ENCODE results near the gene ZNRF3. TPM values are rescaled to one million over a fixed set of nuclear protein-coding genes. Genes with fewer than 3 reads are reported as not detected.

ZNRF3 gene
- polyA plus RNA-seq, 3 donors from 2014 or later, result 0.06 to 0.28 (median 0.18) TPM

- Mint-ChIP-seq H3K36me3 (no peaks in the 10 kb centered on the region), H3K4me1 (no peaks in the 10 kb centered on the region), H3K27ac (no peak overlapping the region), H3K4me3 (no peak overlapping the region), H3K27me3 (ENCODE audit: low read depth in 3 of 3) (peaks cover 5 to 13% (median 11%) of the 10 kb centered on the region in 3 donors), H3K9me3 (no peaks in the 10 kb centered on the region)
- no peak for DNase-seq
Observed at GRCh38 chr22:29102300-29102699, 218.9 kb downstream of the ZNRF3 start.

GRCh38 chr22:29103121-29103520 lies 219.7 kb downstream of the ZNRF3 start:
- Mint-ChIP-seq H3K27ac (no peak overlapping the region), H3K36me3 (no peaks in the 10 kb centered on the region), H3K27me3 (ENCODE audit: low read depth in 3 of 3) (peaks cover 5 to 13% (median 11%) of the 10 kb centered on the region in 3 donors), H3K9me3 (no peaks in the 10 kb centered on the region), H3K4me1 (no peaks in the 10 kb centered on the region), H3K4me3 (no peak overlapping the region)
- DNase-seq, result no peak

- H3K9me3 Mint-ChIP-seq, result no peaks in the 10 kb centered on the region
- H3K4me1 Mint-ChIP-seq, result no peaks in the 10 kb centered on the region
- no peak overlapping the region for H3K27ac Mint-ChIP-seq
- H3K36me3 Mint-ChIP-seq, result no peaks in the 10 kb centered on the region
- no peak overlapping the region for H3K4me3 Mint-ChIP-seq
- H3K27me3 Mint-ChIP-seq (ENCODE audit: low read depth in 3 of 3), result peaks cover 5 to 11% (median 9%) of the 10 kb centered on the region in 3 donors
- DNase-seq, result no peak
Observed at GRCh38 chr22:29105468-29105867, 222.1 kb downstream of the ZNRF3 start.

- Mint-ChIP-seq H3K27ac (no peak overlapping the region), H3K36me3 (no peaks in the 10 kb centered on the region), H3K9me3 (no peaks in the 10 kb centered on the region), H3K4me3 (no peak overlapping the region), H3K27me3 (ENCODE audit: low read depth in 3 of 3) (peaks cover 5 to 14% (median 9%) of the 10 kb centered on the region in 3 donors), H3K4me1 (no peaks in the 10 kb centered on the region)
- DNase-seq, result no peak
Observed at GRCh38 chr22:29106839-29107238, 223.5 kb downstream of the ZNRF3 start.

Other genes starting within 250 kb of the ZNRF3 start
- gene TTC28, start 203.7 kb upstream of the ZNRF3 start, polyA plus RNA-seq, result under 1 TPM in 2 of 3 donors, not detected in 1; 0.03 to 0.65 TPM
- gene CHEK2, start 141.8 kb upstream of the ZNRF3 start, polyA plus RNA-seq, result 10 to 100 TPM in 1 of 3 donors, 1 to 10 TPM in 2; 6.2 to 10.6 (median 9.6) TPM
- 10 to 100 TPM; 32.5 to 36.3 (median 35.8) TPM for gene HSCB, start 141.5 kb upstream of the ZNRF3 start, polyA plus RNA-seq
- 10 to 100 TPM; 13.7 to 21.4 (median 14.7) TPM for gene CCDC117, start 110.9 kb upstream of the ZNRF3 start, polyA plus RNA-seq
- 1,000 to 10,000 TPM in 1 of 3 donors, 100 to 1,000 TPM in 2; 600 to 1,153 (median 962) TPM for gene XBP1, start 83.0 kb upstream of the ZNRF3 start, polyA plus RNA-seq
- not detected for gene C22orf31, start 178.3 kb downstream of the ZNRF3 start, polyA plus RNA-seq
- gene KREMEN1, start 189.5 kb downstream of the ZNRF3 start, polyA plus RNA-seq, result not detected

Measured in immature natural killer cell (primary cell).